ENCODE data around the gene KREMEN1. TPM values are rescaled to one million over a fixed set of nuclear protein-coding genes. Genes with fewer than 3 reads are reported as not detected.
A peak's percentile ranks its signal among the peaks of the same experiment; 100 is the strongest.

Gene KREMEN1
- total RNA-seq, 1 donor from 2014 or later: 24.6 TPM

DNA sequence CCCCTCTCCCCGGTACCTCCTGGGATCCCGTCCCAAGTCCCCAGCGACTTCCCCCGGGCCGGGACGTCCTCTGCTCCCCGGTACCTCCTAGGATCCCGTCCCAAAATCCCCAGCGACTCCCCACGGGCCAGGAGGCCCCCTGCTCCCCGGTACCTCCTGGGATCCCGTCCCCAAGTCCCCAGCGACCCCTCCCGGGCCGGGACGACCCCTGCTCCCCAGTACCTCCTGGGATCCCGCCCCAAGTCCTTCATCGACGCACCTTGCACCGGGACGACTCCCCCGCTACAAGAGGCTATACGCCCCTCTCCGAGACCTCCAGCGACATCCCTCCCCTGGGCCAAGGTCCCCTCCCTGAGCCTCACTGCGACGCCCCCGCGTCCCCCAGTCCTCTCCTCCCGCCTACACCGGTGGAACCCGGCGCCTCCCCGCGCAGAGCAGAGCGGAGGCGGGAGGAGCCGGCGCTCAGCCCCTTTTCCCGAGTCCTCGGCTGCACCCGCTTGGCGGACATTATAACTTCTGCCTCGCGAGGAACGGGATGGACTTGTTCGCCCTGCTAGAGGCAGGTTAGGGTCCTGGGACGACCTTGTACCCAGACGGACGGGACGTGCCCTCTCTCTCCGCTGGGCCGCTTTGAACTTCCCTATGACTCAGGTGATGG lies 912 bp downstream of the KREMEN1 start:
- intact Hi-C loops (cut with DNase I): no loop called here
- no peak for DNase-seq (ENCODE audit: extremely low spot score in 2 of 2)

DNA sequence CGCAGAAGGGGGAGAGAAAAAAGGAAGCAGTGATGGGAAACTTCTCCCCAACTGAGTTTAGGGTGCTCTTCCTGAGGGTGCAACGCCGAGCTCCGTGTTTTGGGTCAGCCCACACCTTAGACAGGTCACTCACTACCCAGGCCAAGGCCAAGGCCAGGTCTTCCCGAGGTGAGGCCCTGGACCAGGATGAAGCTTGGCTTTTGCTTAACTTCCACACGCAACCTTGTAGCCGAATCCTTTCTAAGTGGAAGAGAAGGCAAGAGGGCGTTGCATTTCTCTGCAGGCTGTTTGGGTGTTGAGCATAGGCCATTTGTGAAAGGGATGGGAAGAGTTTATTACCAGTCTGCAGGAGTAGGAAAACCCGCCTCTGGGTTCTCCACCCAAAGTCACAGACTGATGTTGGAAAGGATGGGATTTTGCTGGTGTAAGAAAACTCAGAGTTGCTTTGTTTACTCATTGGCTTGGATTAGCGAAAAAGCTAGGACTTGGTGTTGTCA lies 1.5 kb downstream of the KREMEN1 start:
- H3K27ac ChIP-seq: peak overlapping the region; percentile 84
- no peak for DNase-seq (ENCODE audit: extremely low spot score in 2 of 2)
- peak overlapping the region; percentile 79 to 82 for H3K4me3 ChIP-seq
- TF ChIP-seq POLR2A (IDR thresholded peaks at IDR 0.05): no peak
- TF ChIP-seq, protein P1, sequence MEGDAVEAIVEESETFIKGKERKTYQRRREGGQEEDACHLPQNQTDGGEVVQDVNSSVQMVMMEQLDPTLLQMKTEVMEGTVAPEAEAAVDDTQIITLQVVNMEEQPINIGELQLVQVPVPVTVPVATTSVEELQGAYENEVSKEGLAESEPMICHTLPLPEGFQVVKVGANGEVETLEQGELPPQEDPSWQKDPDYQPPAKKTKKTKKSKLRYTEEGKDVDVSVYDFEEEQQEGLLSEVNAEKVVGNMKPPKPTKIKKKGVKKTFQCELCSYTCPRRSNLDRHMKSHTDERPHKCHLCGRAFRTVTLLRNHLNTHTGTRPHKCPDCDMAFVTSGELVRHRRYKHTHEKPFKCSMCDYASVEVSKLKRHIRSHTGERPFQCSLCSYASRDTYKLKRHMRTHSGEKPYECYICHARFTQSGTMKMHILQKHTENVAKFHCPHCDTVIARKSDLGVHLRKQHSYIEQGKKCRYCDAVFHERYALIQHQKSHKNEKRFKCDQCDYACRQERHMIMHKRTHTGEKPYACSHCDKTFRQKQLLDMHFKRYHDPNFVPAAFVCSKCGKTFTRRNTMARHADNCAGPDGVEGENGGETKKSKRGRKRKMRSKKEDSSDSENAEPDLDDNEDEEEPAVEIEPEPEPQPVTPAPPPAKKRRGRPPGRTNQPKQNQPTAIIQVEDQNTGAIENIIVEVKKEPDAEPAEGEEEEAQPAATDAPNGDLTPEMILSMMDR (IDR thresholded peaks at IDR 0.05): no peak
- TF ChIP-seq POLR2AphosphoS5 (IDR thresholded peaks at IDR 0.05; ENCODE audit: insufficient read depth in 1 of 2, low read depth in 1 of 2): no peak
- H3K4me1 ChIP-seq: peaks cover 53% of the 10 kb centered on the region
- no peaks in the 10 kb centered on the region for H3K36me3 ChIP-seq
- H3K9me3 ChIP-seq: no peaks in the 10 kb centered on the region
- H3K27me3 ChIP-seq: no peaks in the 10 kb centered on the region
- intact Hi-C loops (cut with DNase I): no loop called here

More for the DNA sequence above, 912 bp downstream of the KREMEN1 start:
- no peaks in the 10 kb centered on the region for H3K36me3 ChIP-seq
- H3K9me3 ChIP-seq: no peaks in the 10 kb centered on the region
- TF ChIP-seq POLR2AphosphoS5 (IDR thresholded peaks at IDR 0.05; ENCODE audit: insufficient read depth in 1 of 2, low read depth in 1 of 2): peak in 1 of 2 donors; percentile 33
- TF ChIP-seq, protein P1 (IDR thresholded peaks at IDR 0.05): no peak
- TF ChIP-seq POLR2A (IDR thresholded peaks at IDR 0.05): no peak
- peak overlapping the region; percentile 84 for H3K27ac ChIP-seq
- H3K27me3 ChIP-seq: no peaks in the 10 kb centered on the region
- peak overlapping the region; percentile 79 to 82 for H3K4me3 ChIP-seq
- H3K4me1 ChIP-seq: peaks cover 48% of the 10 kb centered on the region

DNA sequence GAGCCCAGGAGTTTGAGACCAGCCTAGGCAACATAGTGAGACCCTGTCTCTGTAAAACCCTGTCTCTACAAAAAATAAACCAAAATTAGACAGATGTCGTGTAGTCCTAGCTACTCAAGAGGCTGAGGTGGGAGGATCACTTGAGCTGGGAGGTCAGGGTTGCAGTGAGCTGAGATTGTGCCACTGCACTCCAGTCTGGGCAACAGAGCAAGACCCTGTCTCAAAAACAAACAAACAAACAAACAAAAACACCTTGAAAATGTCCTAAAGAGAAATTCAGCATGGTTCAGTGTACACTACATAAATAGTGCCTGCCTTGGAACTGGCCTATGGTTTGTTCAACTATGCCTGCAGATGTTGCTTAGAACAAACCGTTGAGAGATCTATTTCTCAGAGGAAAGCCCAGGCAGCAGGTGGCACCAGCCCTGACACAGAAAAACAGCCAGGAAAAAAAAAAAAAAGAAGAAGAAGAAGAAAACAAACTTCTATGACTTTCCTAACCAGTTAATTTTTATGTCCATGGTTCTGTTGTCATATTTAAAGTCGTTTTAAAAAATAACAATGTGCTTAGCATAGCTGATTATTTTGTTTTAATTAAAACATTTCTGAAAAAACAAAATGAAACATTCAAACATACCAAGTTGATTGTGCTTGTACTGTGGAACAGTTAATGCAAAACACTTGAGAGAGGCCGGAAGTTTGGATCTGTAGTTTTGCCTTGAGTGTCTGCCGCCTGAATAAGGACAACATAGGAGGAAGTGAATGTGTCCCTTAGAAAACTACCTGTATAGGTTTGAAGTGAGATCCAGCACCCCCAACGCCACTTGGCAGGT lies 5.4 kb downstream of the KREMEN1 start:
- no peak for TF ChIP-seq POLR2A (IDR thresholded peaks at IDR 0.05)
- TF ChIP-seq, protein P1 (IDR thresholded peaks at IDR 0.05): no peak
- TF ChIP-seq POLR2AphosphoS5 (IDR thresholded peaks at IDR 0.05; ENCODE audit: insufficient read depth in 1 of 2, low read depth in 1 of 2): no peak
- peaks cover 71% of the 10 kb centered on the region for H3K4me1 ChIP-seq

DNA sequence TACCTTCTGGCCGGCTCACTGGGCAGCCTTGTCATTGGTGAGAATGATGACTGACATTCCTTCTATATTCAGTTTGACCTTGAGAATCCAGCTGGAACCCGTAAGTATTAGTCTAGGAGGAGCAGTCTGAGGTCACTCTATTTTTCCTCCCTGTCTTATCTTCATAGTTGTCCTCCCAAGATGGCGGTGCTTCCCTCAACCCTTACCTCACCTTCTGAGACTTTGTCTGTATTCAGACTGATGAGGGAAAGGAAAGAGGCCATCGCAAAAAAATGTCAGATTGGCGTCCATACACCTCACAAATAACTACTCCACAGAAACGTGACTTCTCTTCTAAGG lies 6.0 kb downstream of the KREMEN1 start:
- Histone ChIP-seq H3K9me3 (no peaks in the 10 kb centered on the region), H3K36me3 (no peaks in the 10 kb centered on the region), H3K4me1 (peaks cover 65% of the 10 kb centered on the region), H3K4me3 (no peak overlapping the region), H3K27ac (peak overlapping the region; percentile 51), H3K27me3 (no peaks in the 10 kb centered on the region)
- DNase-seq (ENCODE audit: extremely low spot score in 2 of 2): no peak
- no peak for TF ChIP-seq POLR2AphosphoS5 (IDR thresholded peaks at IDR 0.05; ENCODE audit: insufficient read depth in 1 of 2, low read depth in 1 of 2)
- TF ChIP-seq POLR2A (IDR thresholded peaks at IDR 0.05): no peak
- TF ChIP-seq, protein P1 (IDR thresholded peaks at IDR 0.05): no peak
- intact Hi-C loops (cut with DNase I): no loop called here

More for the DNA sequence above, 5.4 kb downstream of the KREMEN1 start:
- Histone ChIP-seq H3K4me3 (no peak overlapping the region), H3K27me3 (no peaks in the 10 kb centered on the region), H3K9me3 (no peaks in the 10 kb centered on the region), H3K36me3 (no peaks in the 10 kb centered on the region), H3K27ac (no peak overlapping the region)
- no peak for DNase-seq (ENCODE audit: extremely low spot score in 2 of 2)
- intact Hi-C loops (cut with DNase I): no loop called here
